Urothelium cell line (cell line): Measurements from ENCODE around the gene ATL3.
"Not testable (repeated sequence)": the region's sequence is repeated elsewhere in the genome, so short reads cannot be mapped to it uniquely, and the experiment has no call there.

Experiments used
- DNase-seq: peaks from one replicate; pipeline ENCODE4 v3.0.0; 2011; ENCODE audit warnings: low spot score, mixed read lengths
- FAIRE-seq: peaks from 2 replicates; lab custom pipeline; 2011; peaks lifted over from hg19 to GRCh38; lab: Jason Lieb, UNC

ATL3 gene

GRCh38 chr11:63671322-63672155, at the start of gene ATL3:
Gene ATL3, minus strand, starts transcription at chr11:63671376. Its CDS starts 41 bp downstream, at chr11:63671335.
- FAIRE-seq (peak; percentile 80), DNase-seq (peak; percentile 94)

- DNase-seq (no peak), FAIRE-seq (no peak)
Observed at GRCh38 chr11:63720611-63721010, 49.4 kb upstream of the ATL3 start.

GRCh38 chr11:63719987-63720386, 48.8 kb upstream of the ATL3 start:
- DNase-seq (no peak), FAIRE-seq (no peak)

GRCh38 chr11:63719001-63719400, 47.8 kb upstream of the ATL3 start:
- FAIRE-seq = no peak

GRCh38 chr11:63716046-63716445, 44.9 kb upstream of the ATL3 start:
- no peak for DNase-seq
- no peak for FAIRE-seq

More at GRCh38 chr11:63719001-63719400, 47.8 kb upstream of the ATL3 start:
- no peak for DNase-seq

- FAIRE-seq (no peak), DNase-seq (no peak)
Observed at GRCh38 chr11:63713766-63714165, 42.6 kb upstream of the ATL3 start.

- FAIRE-seq (no peak), DNase-seq (no peak)
Observed at GRCh38 chr11:63711838-63712237, 40.7 kb upstream of the ATL3 start.

- FAIRE-seq (no peak), DNase-seq (no peak)
Observed at GRCh38 chr11:63710476-63711217, 39.5 kb upstream of the ATL3 start.

- FAIRE-seq (no peak), DNase-seq (no peak)
Observed at GRCh38 chr11:63709336-63709884, 38.2 kb upstream of the ATL3 start.

GRCh38 chr11:63708764-63709163, 37.6 kb upstream of the ATL3 start:
- no peak for DNase-seq
- FAIRE-seq = no peak

- FAIRE-seq (no peak), DNase-seq (no peak)
Observed at GRCh38 chr11:63705526-63705925, 34.4 kb upstream of the ATL3 start.

- FAIRE-seq (no peak), DNase-seq (no peak)
Observed at GRCh38 chr11:63699896-63700295, 28.7 kb upstream of the ATL3 start.

- FAIRE-seq (no peak), DNase-seq (no peak)
Observed at GRCh38 chr11:63698976-63699733, 28.0 kb upstream of the ATL3 start.

- FAIRE-seq (no peak), DNase-seq (no peak)
Observed at GRCh38 chr11:63694596-63694995, 23.4 kb upstream of the ATL3 start.

- DNase-seq (no peak), FAIRE-seq (no peak)
Observed at GRCh38 chr11:63687845-63688244, 16.7 kb upstream of the ATL3 start.

GRCh38 chr11:63686926-63687325, 15.8 kb upstream of the ATL3 start:
- DNase-seq = no peak
- no peak for FAIRE-seq

- FAIRE-seq, DNase-seq: not testable (repeated sequence)
Observed at GRCh38 chr11:63685158-63685721, 14.1 kb upstream of the ATL3 start.

- FAIRE-seq (no peak), DNase-seq (no peak)
Observed at GRCh38 chr11:63683133-63683991, 12.2 kb upstream of the ATL3 start.
